Progenitor cell of endocrine pancreas (in vitro differentiated cells): ENCODE results near the gene MEX3B. TPM values are rescaled to one million over a fixed set of nuclear protein-coding genes. Genes with fewer than 3 reads are reported as not detected.

ENCODE experiments used
- DNase-seq: peaks from one replicate; pipeline ENCODE4 v3.0.0; 2021; ENCODE audit warnings: low spot score; ENCODE audit not compliant: unreplicated experiment
- H3K27ac Mint-ChIP-seq: 2 replicates; pipeline ENCODE4 v1.8.0; 2021; ENCODE audit warnings: mild to moderate bottlenecking, moderate library complexity, mixed read lengths
- H3K27me3 Mint-ChIP-seq: 2 replicates; pipeline ENCODE4 v1.8.0; 2021; ENCODE audit warnings: mixed read lengths
- H3K36me3 Mint-ChIP-seq: 2 replicates; pipeline ENCODE4 v1.8.0; 2022; ENCODE audit warnings: mixed read lengths; ENCODE audit not compliant: insufficient read depth
- H3K4me1 Mint-ChIP-seq: 2 replicates; pipeline ENCODE4 v1.8.0; 2021; ENCODE audit warnings: low read depth, mixed read lengths
- H3K4me3 Mint-ChIP-seq: 2 replicates; pipeline ENCODE4 v1.8.0; 2021; ENCODE audit warnings: low read depth, mild to moderate bottlenecking, moderate library complexity, mixed read lengths
- H3K9me3 Mint-ChIP-seq: 2 replicates; pipeline ENCODE4 v1.8.0; 2021; ENCODE audit warnings: low read depth, mixed read lengths
- CTCF ChIP-seq: fragments of 200-600 bp; sonication (generic); IDR thresholded peaks from one replicate; pipeline ENCODE4 v1.5.0; 2021; ENCODE audit warnings: antibody characterized with exemption, mild to moderate bottlenecking; ENCODE audit not compliant: unreplicated experiment
- total RNA-seq: library from RNA; stranded (reverse); gene quantifications from 2 replicates; pipeline ENCODE4 v1.2.1, GENCODE V29; 2021

The MEX3B gene
- total RNA-seq, 1 donor from 2014 or later: 21.9 TPM

- H3K4me3 Mint-ChIP-seq: peak overlapping the region; percentile 94
- H3K36me3 Mint-ChIP-seq: peaks cover 12% of the 10 kb centered on the region
- H3K9me3 Mint-ChIP-seq: no peaks in the 10 kb centered on the region
- peak overlapping the region; percentile 95 for H3K27ac Mint-ChIP-seq
- DNase-seq: no peak
- H3K27me3 Mint-ChIP-seq: peaks cover 14% of the 10 kb centered on the region
- no peak for TF ChIP-seq CTCF
- H3K4me1 Mint-ChIP-seq: peaks cover 22% of the 10 kb centered on the region
Measured at GRCh38 chr15:82043796-82044372, 1.9 kb downstream of the MEX3B start.

GRCh38 chr15:82043130-82043673, 2.6 kb downstream of the MEX3B start:
- Mint-ChIP-seq H3K36me3 (peaks cover 12% of the 10 kb centered on the region), H3K9me3 (no peaks in the 10 kb centered on the region), H3K27me3 (peaks cover 7% of the 10 kb centered on the region), H3K4me1 (peaks cover 22% of the 10 kb centered on the region), H3K27ac (peak overlapping the region; percentile 90), H3K4me3 (peak overlapping the region; percentile 70)
- TF ChIP-seq CTCF: no peak
- no peak for DNase-seq

- peaks cover 16% of the 10 kb centered on the region for H3K4me1 Mint-ChIP-seq
- H3K27me3 Mint-ChIP-seq: no peaks in the 10 kb centered on the region
- DNase-seq: no peak
- peak overlapping the region; percentile 8 for H3K4me3 Mint-ChIP-seq
- peak overlapping the region; percentile 2 for H3K27ac Mint-ChIP-seq
- H3K36me3 Mint-ChIP-seq: peaks cover 12% of the 10 kb centered on the region
- H3K9me3 Mint-ChIP-seq: no peaks in the 10 kb centered on the region
- no peak for TF ChIP-seq CTCF
Measured at GRCh38 chr15:82040862-82041261, 5.0 kb downstream of the MEX3B start.

GRCh38 chr15:82040390-82040789, 5.4 kb downstream of the MEX3B start:
- H3K27me3 Mint-ChIP-seq: no peaks in the 10 kb centered on the region
- H3K4me3 Mint-ChIP-seq: no peak overlapping the region
- H3K9me3 Mint-ChIP-seq: no peaks in the 10 kb centered on the region
- DNase-seq: no peak
- H3K27ac Mint-ChIP-seq: no peak overlapping the region
- H3K4me1 Mint-ChIP-seq: peaks cover 16% of the 10 kb centered on the region
- TF ChIP-seq CTCF: no peak
- H3K36me3 Mint-ChIP-seq: peaks cover 12% of the 10 kb centered on the region

- Mint-ChIP-seq H3K4me3 (no peak overlapping the region), H3K27me3 (no peaks in the 10 kb centered on the region), H3K36me3 (peaks cover 12% of the 10 kb centered on the region), H3K27ac (no peak overlapping the region), H3K4me1 (peaks cover 16% of the 10 kb centered on the region), H3K9me3 (no peaks in the 10 kb centered on the region)
- no peak for TF ChIP-seq CTCF
- DNase-seq: no peak
Measured at GRCh38 chr15:82039871-82040270, 5.9 kb downstream of the MEX3B start.
